HG02981 (cell line): ENCODE measurements around the gene EYS.
"Not testable (repeated sequence)": the region's sequence is repeated elsewhere in the genome, so short reads cannot be mapped to it uniquely, and the experiment has no call there.

Experiments
- ATAC-seq: cut with Tn5 transposase; IDR thresholded peaks from one replicate; pipeline ENCODE4 v1.9.1; 2021; ENCODE audit warnings: mild to moderate bottlenecking, moderate library complexity; ENCODE audit not compliant: unreplicated experiment

EYS gene

GRCh38 chr6:64090352-64090751 lies 1616.7 kb downstream of the EYS start:
- ATAC-seq = no peak

- ATAC-seq = no peak
Measured at GRCh38 chr6:64085126-64085525, 1621.9 kb downstream of the EYS start.

GRCh38 chr6:64084185-64084663 lies 1622.8 kb downstream of the EYS start:
- ATAC-seq = no peak

- ATAC-seq = no peak
Measured at GRCh38 chr6:64083261-64083660, 1623.8 kb downstream of the EYS start.

GRCh38 chr6:64081453-64081852 lies 1625.6 kb downstream of the EYS start:
- ATAC-seq = no peak

GRCh38 chr6:64074981-64075380 lies 1632.0 kb downstream of the EYS start:
- no peak for ATAC-seq

- ATAC-seq = no peak
Measured at GRCh38 chr6:64072686-64073085, 1634.3 kb downstream of the EYS start.

GRCh38 chr6:64064919-64065318 lies 1642.1 kb downstream of the EYS start:
- ATAC-seq = no peak

GRCh38 chr6:64062960-64063683 lies 1643.9 kb downstream of the EYS start:
- no peak for ATAC-seq

GRCh38 chr6:64054861-64055260 lies 1652.2 kb downstream of the EYS start:
- no peak for ATAC-seq

GRCh38 chr6:64050590-64050989 lies 1656.4 kb downstream of the EYS start:
- no peak for ATAC-seq

- no peak for ATAC-seq
Measured at GRCh38 chr6:64049736-64050135, 1657.3 kb downstream of the EYS start.

- ATAC-seq = no peak
Measured at GRCh38 chr6:64046746-64047208, 1660.2 kb downstream of the EYS start.

GRCh38 chr6:64041373-64041772 lies 1665.7 kb downstream of the EYS start:
- ATAC-seq = no peak

GRCh38 chr6:64040113-64040512 lies 1666.9 kb downstream of the EYS start:
- ATAC-seq = no peak

- no peak for ATAC-seq
Measured at GRCh38 chr6:64037427-64037826, 1669.6 kb downstream of the EYS start.

- no peak for ATAC-seq
Measured at GRCh38 chr6:64034910-64035655, 1671.9 kb downstream of the EYS start.

GRCh38 chr6:64034291-64034690 lies 1672.7 kb downstream of the EYS start:
- no peak for ATAC-seq

GRCh38 chr6:64030950-64031618 lies 1675.9 kb downstream of the EYS start:
- ATAC-seq = not testable (repeated sequence)

- ATAC-seq = no peak
Measured at GRCh38 chr6:64023693-64024092, 1683.3 kb downstream of the EYS start.

GRCh38 chr6:64014595-64014994 lies 1692.4 kb downstream of the EYS start:
- ATAC-seq = no peak

GRCh38 chr6:64013011-64013410 lies 1694.0 kb downstream of the EYS start:
- ATAC-seq = no peak
